ENCODE results near the gene SCAP.

- TF ChIP-seq GATA3 (IDR thresholded peaks at IDR 0.05; ENCODE audit: low read depth, low read length) (no peak), GATA2 (IDR thresholded peaks at IDR 0.05; ENCODE audit: low read depth, low read length) (no peak)
Observed at GRCh38 chr3:47398228-47398627, 77.5 kb downstream of the SCAP start.

Measured in SH-SY5Y (cell line).